Measurements from ENCODE around the gene SLX4. TPM values are rescaled to one million over a fixed set of nuclear protein-coding genes. Genes with fewer than 3 reads are reported as not detected.

The SLX4 gene
- polyA plus RNA-seq, 4 donors: 4.6 to 5.5 (median 5.2) TPM

DNA sequence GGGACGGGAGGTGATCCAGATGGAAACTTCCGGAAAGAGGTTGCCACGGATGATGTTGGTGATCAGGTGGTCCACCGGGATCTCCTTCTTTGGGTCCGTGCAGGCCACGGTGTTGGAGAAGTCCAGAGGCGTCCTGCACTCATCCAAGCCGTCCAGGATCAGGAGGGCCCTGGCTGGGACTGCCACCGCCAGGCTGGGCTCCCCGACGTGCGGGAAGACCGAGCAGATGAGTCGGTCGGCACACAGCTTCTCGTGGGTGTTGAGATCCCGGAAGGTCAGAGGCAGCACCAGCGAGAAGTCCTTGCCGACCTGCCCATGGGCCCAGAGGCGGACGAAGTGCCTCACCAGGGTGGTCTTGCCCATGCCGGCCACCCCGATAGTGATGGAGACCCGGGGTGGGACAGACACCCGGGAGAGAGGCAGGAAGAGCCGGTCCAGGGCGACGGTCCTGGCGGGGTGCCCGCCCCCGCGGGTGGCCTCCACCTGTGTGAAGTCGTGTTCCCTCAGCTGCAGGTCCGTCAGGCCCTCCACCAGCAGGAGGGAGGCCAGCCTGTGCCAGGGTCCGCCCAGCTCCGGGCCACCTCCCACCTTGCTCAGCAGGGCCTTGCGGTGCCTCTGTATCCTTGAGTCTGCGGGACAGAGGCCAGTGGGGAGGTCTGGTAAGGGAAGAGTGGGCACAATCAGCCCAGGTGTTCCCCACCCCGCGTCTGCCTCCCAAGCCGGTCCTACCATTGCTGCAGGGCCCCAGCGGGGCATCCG lies 47.1 kb downstream of the SLX4 start:
- DNase-seq (ENCODE audit: low read depth in 4 of 4, low spot score in 3 of 4): no peak

- DNase-seq (ENCODE audit: low read depth in 4 of 4, low spot score in 3 of 4): no peak
Observed at GRCh38 chr16:3562914-3563480, 48.4 kb downstream of the SLX4 start.

GRCh38 chr16:3561626-3562025 lies 49.8 kb downstream of the SLX4 start:
- no peak for DNase-seq (ENCODE audit: low read depth in 4 of 4, low spot score in 3 of 4)

- no peak for DNase-seq (ENCODE audit: low read depth in 4 of 4, low spot score in 3 of 4)
Observed at GRCh38 chr16:3554351-3554928, 57.0 kb downstream of the SLX4 start.

GRCh38 chr16:3553138-3553923 lies 58.1 kb downstream of the SLX4 start:
- DNase-seq (ENCODE audit: low read depth in 4 of 4, low spot score in 3 of 4): no peak

DNA sequence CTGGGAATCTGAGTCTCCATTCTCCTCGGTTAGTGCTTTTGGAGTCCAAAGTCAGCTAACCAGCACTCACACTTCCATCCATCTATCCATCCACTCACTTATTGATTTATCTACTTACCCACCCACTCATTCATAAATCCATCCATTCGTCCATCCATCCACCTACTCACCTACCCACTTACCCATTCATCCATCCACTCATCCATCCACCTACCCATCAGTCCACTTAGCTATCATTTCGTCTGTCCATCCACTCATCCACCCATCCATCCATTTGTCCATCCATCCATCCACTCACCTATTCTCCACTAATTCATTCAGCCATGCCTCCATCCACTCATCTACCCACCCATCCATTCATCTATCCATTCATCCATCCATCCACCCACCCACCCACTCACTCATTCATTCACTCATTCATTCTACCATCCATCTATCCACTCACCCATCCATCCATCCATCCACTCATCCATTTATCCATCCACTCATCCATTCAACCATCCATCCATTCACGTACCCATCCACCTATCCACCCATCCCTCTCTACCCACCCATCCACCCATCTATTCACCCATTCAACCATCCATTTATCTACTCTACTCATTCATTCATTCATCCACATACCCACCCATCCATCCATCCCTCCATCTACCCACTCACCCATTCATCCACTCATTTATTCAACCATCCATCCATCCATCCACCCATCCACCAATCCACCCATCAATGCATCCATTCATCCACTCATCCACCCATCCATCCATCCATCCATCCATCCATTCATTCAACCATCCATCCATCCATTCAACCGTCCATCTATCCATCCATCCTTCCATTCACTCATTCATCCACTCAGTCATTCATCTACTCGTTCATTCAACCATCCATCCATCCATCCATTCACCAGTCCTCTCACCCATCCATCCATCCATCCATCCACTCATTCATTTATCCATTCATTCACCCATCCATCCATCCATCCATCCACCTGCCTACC lies 60.3 kb downstream of the SLX4 start:
- no peak for DNase-seq (ENCODE audit: low read depth in 4 of 4, low spot score in 3 of 4)

DNA sequence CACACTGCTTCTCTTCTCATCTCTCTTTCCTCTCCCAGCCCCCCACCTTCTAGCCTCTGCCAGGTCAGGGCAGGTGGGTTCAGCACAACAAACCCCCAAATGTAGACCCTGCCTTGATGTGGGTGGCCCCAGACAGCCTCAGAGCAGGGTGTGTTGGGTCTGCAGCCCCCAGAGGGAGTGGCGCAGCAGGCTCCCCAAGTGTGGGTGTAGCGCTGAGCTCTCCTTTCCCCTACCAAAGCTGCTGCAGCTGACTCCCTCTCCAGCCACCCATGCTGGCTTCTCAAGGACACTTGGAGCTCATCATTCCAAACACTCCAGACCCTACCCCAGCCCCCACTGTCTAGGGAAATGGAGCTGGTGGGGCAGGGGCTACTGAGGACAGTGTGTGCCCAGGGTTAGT lies 61.5 kb downstream of the SLX4 start:
- DNase-seq (ENCODE audit: low read depth in 4 of 4, low spot score in 3 of 4): no peak

DNA sequence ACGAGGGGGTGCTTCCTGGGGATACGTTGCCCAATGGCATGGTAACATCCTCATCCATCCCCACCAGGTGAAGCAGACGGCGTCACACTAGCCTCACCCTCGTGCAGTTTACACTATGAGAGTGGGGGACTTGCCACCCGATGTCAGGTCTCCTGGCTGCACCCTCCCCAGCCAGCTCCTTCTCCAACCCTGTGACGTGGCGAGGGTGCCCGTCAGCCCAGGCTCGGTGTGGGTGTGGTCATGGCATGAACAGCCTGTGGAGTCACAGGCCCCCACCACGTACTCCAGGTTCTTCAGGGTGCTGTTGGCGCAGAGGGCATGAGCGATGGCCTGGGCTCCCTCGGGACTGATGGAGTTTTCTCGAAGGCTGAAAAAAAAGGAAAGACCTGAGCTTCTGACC lies 62.5 kb downstream of the SLX4 start:
- DNase-seq (ENCODE audit: low read depth in 4 of 4, low spot score in 3 of 4): no peak

GRCh38 chr16:3548445-3548844 lies 63.0 kb downstream of the SLX4 start:
- DNase-seq (ENCODE audit: low read depth in 4 of 4, low spot score in 3 of 4): no peak

GRCh38 chr16:3546986-3547682 lies 64.3 kb downstream of the SLX4 start:
- no peak for DNase-seq (ENCODE audit: low read depth in 4 of 4, low spot score in 3 of 4)

GRCh38 chr16:3542601-3543373 lies 68.6 kb downstream of the SLX4 start:
- no peak for DNase-seq (ENCODE audit: low read depth in 4 of 4, low spot score in 3 of 4)

DNA sequence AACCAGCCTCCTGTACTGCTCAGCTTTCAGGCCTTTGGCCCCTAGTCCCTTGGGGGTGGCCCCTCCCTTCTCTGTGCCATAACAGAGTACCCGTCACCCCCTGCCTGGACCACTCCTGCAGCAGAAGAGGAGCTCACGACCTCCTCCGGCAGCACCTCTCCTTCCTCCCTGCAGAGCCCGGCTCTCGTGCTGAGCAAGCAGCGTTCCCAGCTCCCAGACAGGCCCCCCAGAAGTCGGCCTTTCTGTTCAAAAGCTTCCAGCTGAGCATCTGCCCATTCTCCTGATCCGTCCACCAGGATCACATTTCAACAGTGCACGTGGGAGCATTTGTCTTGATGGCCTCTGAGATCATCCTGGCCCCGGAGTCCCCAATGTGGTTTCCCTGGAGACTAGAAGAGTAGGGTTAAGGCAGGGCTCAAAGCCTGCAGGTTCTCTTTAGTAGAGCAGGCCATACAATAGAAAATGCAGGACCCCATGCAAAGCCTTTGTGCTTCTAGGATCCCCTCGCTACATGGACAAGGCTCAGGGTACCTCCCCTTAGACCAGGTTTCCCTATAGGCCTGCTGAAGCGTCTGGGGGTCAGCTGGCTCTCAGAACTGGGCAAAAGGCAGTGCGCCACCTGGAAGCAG lies 69.8 kb downstream of the SLX4 start:
- DNase-seq (ENCODE audit: low read depth in 4 of 4, low spot score in 3 of 4): no peak

DNA sequence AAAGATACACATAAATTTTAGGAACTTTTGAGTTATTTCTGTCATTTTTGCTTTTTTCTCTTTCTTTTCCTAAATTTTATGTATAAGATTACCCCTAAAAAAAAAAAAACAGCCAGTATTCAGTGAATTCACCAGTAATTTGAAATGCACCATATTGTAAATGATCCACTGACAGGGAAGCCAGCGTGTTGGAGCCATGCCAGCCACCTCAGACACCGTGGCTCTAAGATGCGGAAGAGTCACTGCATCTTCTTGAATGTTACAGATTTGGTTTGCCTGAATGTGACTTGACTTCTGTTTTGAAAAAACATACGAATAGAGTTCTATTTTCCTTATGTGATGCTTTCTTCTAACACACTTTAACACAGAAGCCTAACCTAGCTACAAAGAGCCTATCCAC lies 73.2 kb downstream of the SLX4 start:
- no peak for DNase-seq (ENCODE audit: low read depth in 4 of 4, low spot score in 3 of 4)

GRCh38 chr16:3536851-3537250 lies 74.6 kb downstream of the SLX4 start:
- no peak for DNase-seq (ENCODE audit: low read depth in 4 of 4, low spot score in 3 of 4)

DNA sequence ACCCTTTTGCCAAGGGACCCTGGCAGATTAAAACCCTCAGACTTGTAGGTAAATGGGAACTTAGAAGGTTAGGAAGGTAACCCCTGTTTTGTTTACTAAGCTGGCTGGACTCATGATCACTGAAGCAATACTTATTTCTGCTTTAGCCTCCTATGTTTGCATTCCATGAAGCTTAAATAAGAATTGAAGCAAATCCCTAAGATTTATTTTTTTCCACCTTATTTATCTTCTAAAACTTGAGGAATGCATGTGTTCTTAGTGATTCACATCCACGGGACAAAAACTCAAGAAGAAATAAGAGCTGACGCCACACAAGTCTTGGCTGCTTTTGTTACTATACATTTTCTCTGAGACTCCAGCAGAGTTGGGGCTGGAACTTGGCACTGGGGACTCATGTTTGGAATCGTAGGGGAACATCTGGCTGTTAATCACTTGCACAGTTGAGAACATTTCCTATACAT lies 75.1 kb downstream of the SLX4 start:
- DNase-seq (ENCODE audit: low read depth in 4 of 4, low spot score in 3 of 4): no peak

GRCh38 chr16:3534126-3534525 lies 77.3 kb downstream of the SLX4 start:
- no peak for DNase-seq (ENCODE audit: low read depth in 4 of 4, low spot score in 3 of 4)

- DNase-seq (ENCODE audit: low read depth in 4 of 4, low spot score in 3 of 4): no peak
Observed at GRCh38 chr16:3532741-3533140, 78.7 kb downstream of the SLX4 start.

Measured in right renal pelvis (tissue), 4 donors.